ENCODE measurements around the gene MAVS.

Gene MAVS

DNA sequence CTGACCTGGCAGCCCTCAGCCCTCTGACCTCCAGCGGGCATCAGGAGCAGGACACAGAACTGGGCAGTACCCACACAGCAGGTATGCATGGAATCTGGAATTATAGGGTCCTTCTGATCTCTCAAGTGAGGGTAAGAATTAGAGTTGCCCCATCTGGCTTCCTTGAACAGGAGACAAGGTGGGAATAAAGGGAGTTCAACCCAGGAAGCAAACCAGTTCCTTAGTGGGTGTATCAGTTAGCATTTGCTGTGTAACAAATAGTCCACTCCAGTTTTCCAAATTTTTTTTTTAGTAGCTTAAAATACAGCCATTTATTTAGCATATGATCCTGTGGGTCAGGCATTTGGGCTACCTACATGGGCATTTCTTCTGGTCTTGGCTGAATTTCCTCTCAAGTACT, 15.7 kb downstream of the MAVS start:
- Histone ChIP-seq H3K4me3 (ENCODE audit: low read depth, low read length) (no peak overlapping the region), H3K27ac (no peak overlapping the region), H3K27me3 (replicated peaks) (no peaks in the 10 kb centered on the region), H3K36me3 (replicated peaks) (peaks cover 86% of the 10 kb centered on the region)
- no peak for DNase-seq
- in situ Hi-C loops (cut with HindIII; ENCODE audit: low pct_ligation_motif_present, low sequenced_read_pairs) = no loop called here
- TF ChIP-seq, protein P1, sequence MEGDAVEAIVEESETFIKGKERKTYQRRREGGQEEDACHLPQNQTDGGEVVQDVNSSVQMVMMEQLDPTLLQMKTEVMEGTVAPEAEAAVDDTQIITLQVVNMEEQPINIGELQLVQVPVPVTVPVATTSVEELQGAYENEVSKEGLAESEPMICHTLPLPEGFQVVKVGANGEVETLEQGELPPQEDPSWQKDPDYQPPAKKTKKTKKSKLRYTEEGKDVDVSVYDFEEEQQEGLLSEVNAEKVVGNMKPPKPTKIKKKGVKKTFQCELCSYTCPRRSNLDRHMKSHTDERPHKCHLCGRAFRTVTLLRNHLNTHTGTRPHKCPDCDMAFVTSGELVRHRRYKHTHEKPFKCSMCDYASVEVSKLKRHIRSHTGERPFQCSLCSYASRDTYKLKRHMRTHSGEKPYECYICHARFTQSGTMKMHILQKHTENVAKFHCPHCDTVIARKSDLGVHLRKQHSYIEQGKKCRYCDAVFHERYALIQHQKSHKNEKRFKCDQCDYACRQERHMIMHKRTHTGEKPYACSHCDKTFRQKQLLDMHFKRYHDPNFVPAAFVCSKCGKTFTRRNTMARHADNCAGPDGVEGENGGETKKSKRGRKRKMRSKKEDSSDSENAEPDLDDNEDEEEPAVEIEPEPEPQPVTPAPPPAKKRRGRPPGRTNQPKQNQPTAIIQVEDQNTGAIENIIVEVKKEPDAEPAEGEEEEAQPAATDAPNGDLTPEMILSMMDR (IDR thresholded peaks at IDR 0.05; ENCODE audit: low read depth, low read length, missing control alignments) = no peak

DNA sequence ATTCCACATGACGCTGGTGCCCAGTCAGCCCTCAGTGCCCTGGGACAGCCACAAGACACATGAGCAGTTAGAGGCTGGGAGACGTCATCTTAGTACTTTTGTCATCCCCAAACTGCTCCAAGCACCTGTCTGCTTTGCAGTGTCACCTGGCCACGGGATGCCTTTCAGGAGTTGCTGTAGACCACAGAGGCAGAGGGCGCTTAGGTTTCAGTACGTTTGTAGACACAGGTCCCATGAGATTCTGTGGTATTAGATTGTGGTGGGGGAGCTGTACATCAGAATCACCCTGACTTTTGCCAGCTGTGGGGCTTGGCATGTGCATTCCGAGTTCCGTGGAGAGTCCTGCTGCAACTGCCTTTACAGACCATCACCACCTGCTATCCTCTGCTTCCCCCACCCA, 16.7 kb downstream of the MAVS start:
- Histone ChIP-seq H3K27me3 (replicated peaks) (no peaks in the 10 kb centered on the region), H3K36me3 (replicated peaks) (peaks cover 76% of the 10 kb centered on the region), H3K27ac (no peak overlapping the region), H3K4me3 (ENCODE audit: low read depth, low read length) (no peak overlapping the region)
- DNase-seq = no peak
- TF ChIP-seq, protein P1 (IDR thresholded peaks at IDR 0.05; ENCODE audit: low read depth, low read length, missing control alignments) = no peak
- in situ Hi-C loops (cut with HindIII; ENCODE audit: low pct_ligation_motif_present, low sequenced_read_pairs) = no loop called here

- Histone ChIP-seq H3K36me3 (replicated peaks) (peaks cover 70% of the 10 kb centered on the region), H3K4me3 (ENCODE audit: low read depth, low read length) (no peak overlapping the region), H3K27me3 (replicated peaks) (no peaks in the 10 kb centered on the region), H3K27ac (no peak overlapping the region)
- in situ Hi-C loops (cut with HindIII; ENCODE audit: low pct_ligation_motif_present, low sequenced_read_pairs) = no loop called here
- TF ChIP-seq, protein P1 (IDR thresholded peaks at IDR 0.05; ENCODE audit: low read depth, low read length, missing control alignments) = no peak
- DNase-seq = no peak
These were observed 17.9 kb downstream of the MAVS start for GRCh38 chr20:3864518-3864917.

DNA sequence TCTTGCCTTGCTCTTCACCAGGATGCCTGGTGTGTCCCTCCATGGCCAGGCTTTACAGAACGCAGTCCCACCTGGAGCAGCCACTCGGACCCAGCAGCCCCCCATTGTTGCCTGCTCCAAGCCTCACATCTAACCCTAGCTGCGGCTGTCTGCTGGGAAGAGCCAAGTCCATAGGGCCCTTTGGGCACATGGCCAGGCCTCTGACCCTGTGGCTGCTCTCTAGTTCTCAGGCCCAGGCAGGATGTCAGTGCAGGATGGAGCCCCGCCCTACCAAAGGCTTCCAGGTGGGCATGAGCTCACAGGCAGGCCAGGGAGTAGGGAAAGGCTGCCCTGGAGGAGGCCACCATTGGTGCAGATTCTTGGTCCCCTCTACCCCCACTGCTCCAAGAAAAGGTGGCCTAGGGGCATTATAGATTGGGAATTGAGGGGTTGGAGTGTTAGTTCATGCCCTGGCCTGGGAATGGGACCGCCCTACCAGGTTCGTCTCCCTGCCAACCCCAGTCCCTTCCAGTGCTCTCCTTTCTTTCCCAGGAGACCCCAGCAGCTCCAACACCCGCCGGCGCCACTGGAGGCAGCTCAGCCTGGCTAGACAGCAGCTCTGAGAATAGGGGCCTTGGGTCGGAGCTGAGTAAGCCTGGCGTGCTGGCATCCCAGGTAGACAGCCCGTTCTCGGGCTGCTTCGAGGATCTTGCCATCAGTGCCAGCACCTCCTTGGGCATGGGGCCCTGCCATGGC, 18.7 kb downstream of the MAVS start:
- H3K27ac ChIP-seq = no peak overlapping the region
- peaks cover 66% of the 10 kb centered on the region for H3K36me3 ChIP-seq (replicated peaks)

DNA sequence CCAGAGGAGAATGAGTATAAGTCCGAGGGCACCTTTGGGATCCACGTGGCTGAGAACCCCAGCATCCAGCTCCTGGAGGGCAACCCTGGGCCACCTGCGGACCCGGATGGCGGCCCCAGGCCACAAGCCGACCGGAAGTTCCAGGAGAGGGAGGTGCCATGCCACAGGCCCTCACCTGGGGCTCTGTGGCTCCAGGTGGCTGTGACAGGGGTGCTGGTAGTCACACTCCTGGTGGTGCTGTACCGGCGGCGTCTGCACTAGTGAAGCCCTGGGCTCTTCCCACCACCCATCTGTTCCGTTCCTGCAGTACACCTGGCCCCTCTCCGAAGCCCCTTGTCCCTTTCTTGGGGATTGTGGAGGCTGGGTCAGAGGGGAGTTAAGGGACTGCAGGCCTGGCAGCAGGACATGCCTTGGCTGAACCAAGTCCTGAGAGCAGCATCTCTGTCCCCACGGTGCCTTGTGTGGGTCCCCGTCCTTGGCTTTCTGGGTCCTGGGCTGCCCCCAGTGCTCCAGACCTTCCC, 19.3 kb downstream of the MAVS start:
- in situ Hi-C loops (cut with HindIII; ENCODE audit: low pct_ligation_motif_present, low sequenced_read_pairs) = no loop called here
- no peak overlapping the region for H3K4me3 ChIP-seq (ENCODE audit: low read depth, low read length)
- peaks cover 63% of the 10 kb centered on the region for H3K36me3 ChIP-seq (replicated peaks)
- no peak for DNase-seq
- H3K27me3 ChIP-seq (replicated peaks) = no peaks in the 10 kb centered on the region
- no peak overlapping the region for H3K27ac ChIP-seq
- TF ChIP-seq, protein P1 (IDR thresholded peaks at IDR 0.05; ENCODE audit: low read depth, low read length, missing control alignments) = no peak

More for the DNA sequence above, 18.7 kb downstream of the MAVS start:
- H3K27me3 ChIP-seq (replicated peaks) = no peaks in the 10 kb centered on the region
- TF ChIP-seq, protein P1 (IDR thresholded peaks at IDR 0.05; ENCODE audit: low read depth, low read length, missing control alignments) = no peak
- no peak for DNase-seq
- no peak overlapping the region for H3K4me3 ChIP-seq (ENCODE audit: low read depth, low read length)
- in situ Hi-C loops (cut with HindIII; ENCODE audit: low pct_ligation_motif_present, low sequenced_read_pairs) = no loop called here
